HG03442 (cell line): Measurements from ENCODE around the gene NGEF.

Source experiments
- ATAC-seq: cut with Tn5 transposase; IDR thresholded peaks from one replicate; pipeline ENCODE4 v1.9.1; 2021; ENCODE audit warnings: mild to moderate bottlenecking, moderate library complexity; ENCODE audit not compliant: unreplicated experiment

The NGEF gene

GRCh38 chr2:233000886-233001750 lies 11.9 kb downstream of the NGEF start:
- no peak for ATAC-seq

- ATAC-seq, result no peak
Observed at GRCh38 chr2:232999354-232999753, 13.7 kb downstream of the NGEF start.

- ATAC-seq, result no peak
Observed at GRCh38 chr2:232998666-232998985, 14.4 kb downstream of the NGEF start.

GRCh38 chr2:232997749-232998665 lies 15.0 kb downstream of the NGEF start:
- ATAC-seq, result no peak

GRCh38 chr2:232994446-232994845 lies 18.6 kb downstream of the NGEF start:
- no peak for ATAC-seq

- no peak for ATAC-seq
Observed at GRCh38 chr2:232993231-232993821, 19.7 kb downstream of the NGEF start.

GRCh38 chr2:232986155-232986554 lies 26.9 kb downstream of the NGEF start:
- no peak for ATAC-seq

GRCh38 chr2:232984451-232985207 lies 28.4 kb downstream of the NGEF start:
- no peak for ATAC-seq

- ATAC-seq, result no peak
Observed at GRCh38 chr2:232983669-232984140, 29.4 kb downstream of the NGEF start.

GRCh38 chr2:232982926-232983668 lies 30.0 kb downstream of the NGEF start:
- no peak for ATAC-seq

GRCh38 chr2:232981767-232982360 lies 31.2 kb downstream of the NGEF start:
- ATAC-seq, result no peak

- no peak for ATAC-seq
Observed at GRCh38 chr2:232981356-232981755, 31.7 kb downstream of the NGEF start.

- no peak for ATAC-seq
Observed at GRCh38 chr2:232980683-232981082, 32.4 kb downstream of the NGEF start.

GRCh38 chr2:232979871-232980461 lies 33.1 kb downstream of the NGEF start:
- ATAC-seq, result no peak

GRCh38 chr2:232977438-232977971 lies 35.6 kb downstream of the NGEF start:
- no peak for ATAC-seq

GRCh38 chr2:232976666-232977437 lies 36.2 kb downstream of the NGEF start:
- no peak for ATAC-seq

- ATAC-seq, result no peak
Observed at GRCh38 chr2:232976176-232976575, 36.9 kb downstream of the NGEF start.

GRCh38 chr2:232974396-232974795 lies 38.7 kb downstream of the NGEF start:
- ATAC-seq, result no peak
